ENCODE measurements around the gene DNM3.

GRCh38 chr1:172326136-172326535 is 484.8 kb downstream of the DNM3 start:
- TF ChIP-seq TAF1 (IDR thresholded peaks at IDR 0.05; ENCODE audit: low read depth) (no peak), EP300 (IDR thresholded peaks at IDR 0.05; ENCODE audit: borderline replicate concordance) (no peak), TCF12 (IDR thresholded peaks at IDR 0.05; ENCODE audit: low read depth) (no peak), ZBTB7A (IDR thresholded peaks at IDR 0.05; ENCODE audit: low read depth) (no peak), REST (IDR thresholded peaks at IDR 0.05; ENCODE audit: low read depth) (no peak), FOXM1 (IDR thresholded peaks at IDR 0.05; ENCODE audit: borderline replicate concordance, low read depth) (no peak), MAX (IDR thresholded peaks at IDR 0.05) (no peak)
- TF ChIP-seq, protein P1, sequence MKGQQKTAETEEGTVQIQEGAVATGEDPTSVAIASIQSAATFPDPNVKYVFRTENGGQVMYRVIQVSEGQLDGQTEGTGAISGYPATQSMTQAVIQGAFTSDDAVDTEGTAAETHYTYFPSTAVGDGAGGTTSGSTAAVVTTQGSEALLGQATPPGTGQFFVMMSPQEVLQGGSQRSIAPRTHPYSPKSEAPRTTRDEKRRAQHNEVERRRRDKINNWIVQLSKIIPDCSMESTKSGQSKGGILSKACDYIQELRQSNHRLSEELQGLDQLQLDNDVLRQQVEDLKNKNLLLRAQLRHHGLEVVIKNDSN (IDR thresholded peaks at IDR 0.05): no peak
